NOMO-1 treated with DMSO at 0.1 percent for 48 hours (cell line): Measurements from ENCODE around the gene GFM2.
A peak's percentile ranks its signal among the peaks of the same experiment; 100 is the strongest.
"Not testable (repeated sequence)": the region's sequence is repeated elsewhere in the genome, so short reads cannot be mapped to it uniquely, and the experiment has no call there.

Experiments
- DNase-seq: peaks from one replicate; lab custom pipeline; 2025; ENCODE audit not compliant: unreplicated experiment; lab: John Stamatoyannopoulos, UW

GFM2 gene

GRCh38 chr5:74722271-74722670, 44.6 kb downstream of the GFM2 start:
- DNase-seq = no peak

GRCh38 chr5:74717596-74717995, 49.3 kb downstream of the GFM2 start:
- no peak for DNase-seq

GRCh38 chr5:74693191-74693590, 73.7 kb downstream of the GFM2 start:
- DNase-seq = no peak

- DNase-seq = no peak
These were observed 79.8 kb downstream of the GFM2 start for GRCh38 chr5:74686962-74687751.

GRCh38 chr5:74685979-74686631, 80.8 kb downstream of the GFM2 start:
- no peak for DNase-seq

GRCh38 chr5:74684900-74685851, 81.7 kb downstream of the GFM2 start, which contains the start of gene HEXB:
Gene HEXB, plus strand, starts transcription at chr5:74685233. Its CDS starts 28 bp downstream, at chr5:74685261.
- DNase-seq = peak; percentile 83

- no peak for DNase-seq
These were observed 87.0 kb downstream of the GFM2 start for GRCh38 chr5:74679966-74680365.

- DNase-seq = not testable (repeated sequence)
These were observed 87.6 kb downstream of the GFM2 start for GRCh38 chr5:74679300-74679699.

- not testable (repeated sequence) for DNase-seq
These were observed 88.8 kb downstream of the GFM2 start for GRCh38 chr5:74678123-74678522.

- not testable (repeated sequence) for DNase-seq
These were observed 90.5 kb downstream of the GFM2 start for GRCh38 chr5:74676466-74676865.

GRCh38 chr5:74673011-74673790, 93.7 kb downstream of the GFM2 start:
- peak; percentile 73 for DNase-seq

GRCh38 chr5:74672215-74672877, 94.6 kb downstream of the GFM2 start:
- no peak for DNase-seq
